Measurements from ENCODE around the gene BOK. TPM values are rescaled to one million over a fixed set of nuclear protein-coding genes. Genes with fewer than 3 reads are reported as not detected.

The BOK gene
- polyA plus RNA-seq, 1 donor from 2014 or later, result 2.3 TPM

GRCh38 chr2:241616168-241617125 is 57.9 kb downstream of the BOK start:
- Histone ChIP-seq H2AFZ (ENCODE audit: low read depth, low read length) (no peak overlapping the region), H3K9me3 (ENCODE audit: low read length) (no peaks in the 10 kb centered on the region), H3K9ac (ENCODE audit: low read length) (no peak overlapping the region), H3K4me3 (ENCODE audit: low read length) (peak overlapping the region; percentile 41), H3K27ac (ENCODE audit: low read length) (no peak overlapping the region), H3K36me3 (ENCODE audit: insufficient read depth, low read length) (peaks cover 4% of the 10 kb centered on the region), H3F3A (ENCODE audit: insufficient read depth, low read length, poor library complexity, severe bottlenecking) (no peaks in the 10 kb centered on the region), H3K79me2 (replicated peaks; ENCODE audit: insufficient read depth, low read length) (no peaks in the 10 kb centered on the region), H3K27me3 (ENCODE audit: insufficient read depth, low read depth, low read length) (no peaks in the 10 kb centered on the region), H3K9me2 (ENCODE audit: insufficient read depth, low read length) (no peaks in the 10 kb centered on the region), H4K20me1 (ENCODE audit: insufficient read depth) (no peaks in the 10 kb centered on the region), H3K4me2 (ENCODE audit: low read length) (no peak overlapping the region)
- TF ChIP-seq, protein P1, sequence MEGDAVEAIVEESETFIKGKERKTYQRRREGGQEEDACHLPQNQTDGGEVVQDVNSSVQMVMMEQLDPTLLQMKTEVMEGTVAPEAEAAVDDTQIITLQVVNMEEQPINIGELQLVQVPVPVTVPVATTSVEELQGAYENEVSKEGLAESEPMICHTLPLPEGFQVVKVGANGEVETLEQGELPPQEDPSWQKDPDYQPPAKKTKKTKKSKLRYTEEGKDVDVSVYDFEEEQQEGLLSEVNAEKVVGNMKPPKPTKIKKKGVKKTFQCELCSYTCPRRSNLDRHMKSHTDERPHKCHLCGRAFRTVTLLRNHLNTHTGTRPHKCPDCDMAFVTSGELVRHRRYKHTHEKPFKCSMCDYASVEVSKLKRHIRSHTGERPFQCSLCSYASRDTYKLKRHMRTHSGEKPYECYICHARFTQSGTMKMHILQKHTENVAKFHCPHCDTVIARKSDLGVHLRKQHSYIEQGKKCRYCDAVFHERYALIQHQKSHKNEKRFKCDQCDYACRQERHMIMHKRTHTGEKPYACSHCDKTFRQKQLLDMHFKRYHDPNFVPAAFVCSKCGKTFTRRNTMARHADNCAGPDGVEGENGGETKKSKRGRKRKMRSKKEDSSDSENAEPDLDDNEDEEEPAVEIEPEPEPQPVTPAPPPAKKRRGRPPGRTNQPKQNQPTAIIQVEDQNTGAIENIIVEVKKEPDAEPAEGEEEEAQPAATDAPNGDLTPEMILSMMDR (IDR thresholded peaks at IDR 0.05; ENCODE audit: poor library complexity, severe bottlenecking), result no peak
- TF ChIP-seq EP300 (conservative IDR thresholded peaks at IDR 0.05; ENCODE audit: poor library complexity, severe bottlenecking) (no peak), SMC3 (conservative IDR thresholded peaks at IDR 0.05; ENCODE audit: poor library complexity) (no peak), EZH2 (IDR thresholded peaks at IDR 0.05; ENCODE audit: borderline replicate concordance, insufficient read depth, low read length, poor library complexity, severe bottlenecking) (no peak), RAD21 (conservative IDR thresholded peaks at IDR 0.05) (no peak), REST (IDR thresholded peaks at IDR 0.05; ENCODE audit: borderline replicate concordance) (no peak), POLR2AphosphoS5 (IDR thresholded peaks at IDR 0.05) (no peak), TAF1 (IDR thresholded peaks at IDR 0.05; ENCODE audit: low read depth) (no peak), MXI1 (conservative IDR thresholded peaks at IDR 0.05; ENCODE audit: poor library complexity, severe bottlenecking) (no peak)

- Histone ChIP-seq H3K27ac (ENCODE audit: low read length) (no peak overlapping the region), H3K79me2 (replicated peaks; ENCODE audit: insufficient read depth, low read length) (no peaks in the 10 kb centered on the region)
Measured at GRCh38 chr2:241617431-241618154, 59.0 kb downstream of the BOK start.

More at GRCh38 chr2:241617431-241618154, 59.0 kb downstream of the BOK start:
- H3K9me2 ChIP-seq (ENCODE audit: insufficient read depth, low read length), result no peaks in the 10 kb centered on the region
- no peak overlapping the region for H2AFZ ChIP-seq (ENCODE audit: low read depth, low read length)
- H3K9ac ChIP-seq (ENCODE audit: low read length), result no peak overlapping the region
- H3K4me2 ChIP-seq (ENCODE audit: low read length), result no peak overlapping the region
- no peaks in the 10 kb centered on the region for H3F3A ChIP-seq (ENCODE audit: insufficient read depth, low read length, poor library complexity, severe bottlenecking)
- TF ChIP-seq RAD21 (conservative IDR thresholded peaks at IDR 0.05) (no peak), EZH2 (IDR thresholded peaks at IDR 0.05; ENCODE audit: borderline replicate concordance, insufficient read depth, low read length, poor library complexity, severe bottlenecking) (no peak), SMC3 (conservative IDR thresholded peaks at IDR 0.05; ENCODE audit: poor library complexity) (no peak), TAF1 (IDR thresholded peaks at IDR 0.05; ENCODE audit: low read depth) (no peak), EP300 (conservative IDR thresholded peaks at IDR 0.05; ENCODE audit: poor library complexity, severe bottlenecking) (no peak)
- no peaks in the 10 kb centered on the region for H3K9me3 ChIP-seq (ENCODE audit: low read length)
- no peaks in the 10 kb centered on the region for H4K20me1 ChIP-seq (ENCODE audit: insufficient read depth)
- H3K27me3 ChIP-seq (ENCODE audit: insufficient read depth, low read depth, low read length), result no peaks in the 10 kb centered on the region
- H3K36me3 ChIP-seq (ENCODE audit: insufficient read depth, low read length), result peaks cover 4% of the 10 kb centered on the region
- H3K4me3 ChIP-seq (ENCODE audit: low read length), result peak overlapping the region; percentile 41

Data from neural cell (in vitro differentiated cells).